Mucosa of descending colon (tissue), 3 donors: Measurements from ENCODE around the gene KIF5C. TPM values are rescaled to one million over a fixed set of nuclear protein-coding genes. Genes with fewer than 3 reads are reported as not detected.

Experiments used
- ATAC-seq: fragments of 200-7000 bp; cut with Tn5 transposase; one replicate; pipeline ENCODE4 v1.9.1; 2020; ENCODE audit warnings: mild to moderate bottlenecking, moderate library complexity
- DNase-seq, 3 donors: peaks; one replicate each; pipeline ENCODE4 v3.0.0-alpha.2; 2020
- H3K36me3 ChIP-seq: fragments of 200-600 bp; one replicate; pipeline ENCODE4 v1.8.0; 2021; ENCODE audit warnings: low read depth, mild to moderate bottlenecking
- H3K4me1 ChIP-seq: fragments of 200-600 bp; one replicate; pipeline ENCODE4 v1.8.0; 2021; ENCODE audit warnings: low read depth, mild to moderate bottlenecking
- H3K4me3 ChIP-seq: fragments of 200-600 bp; one replicate; pipeline ENCODE4 v1.8.0; 2021; ENCODE audit warnings: mild to moderate bottlenecking
- H3K9me3 ChIP-seq: fragments of 200-600 bp; one replicate; pipeline ENCODE4 v1.8.0; 2021; ENCODE audit warnings: mild to moderate bottlenecking
- intact Hi-C, 2 donors: fragments of 100-400 bp; cut with DNase I in 1 of 2; cut with micrococcal nuclease in 1 of 2; formaldehyde crosslinking; loops; one replicate each; pipeline versions ENCODE4 v1.11.0 to v1.11.1; 2022; cut with DNase I, micrococcal nuclease
- total RNA-seq, 3 donors: library from RNA; stranded (reverse); fragmentation: NEBNext Ultra II Directional in 2 of 3; extraction: Animal tissue kit (Norgen Biotek cat#: 25700) in 2 of 3; gene quantifications; one replicate each; pipeline versions ENCODE4 v1.2.1 to v1.2.4, GENCODE V29; 2021 to 2023
- TF ChIP-seq, protein P1 (sequence below): fragments of 200-600 bp; IDR thresholded peaks from one replicate; pipeline ENCODE4 v1.8.0; 2022; ENCODE audit warnings: antibody characterized with exemption, mild to moderate bottlenecking
- donor health status: DM: no; HTN: no; CAD: no; lungs with moderate emphysema.
- donor health status: DM: no; HTN: no; CAD: no.
- donor health status: DM: no; HTN: yes; CAD: no.

Gene KIF5C
- total RNA-seq, 3 donors from 2014 or later: 1.5 to 11.0 (median 2.5) TPM

DNA sequence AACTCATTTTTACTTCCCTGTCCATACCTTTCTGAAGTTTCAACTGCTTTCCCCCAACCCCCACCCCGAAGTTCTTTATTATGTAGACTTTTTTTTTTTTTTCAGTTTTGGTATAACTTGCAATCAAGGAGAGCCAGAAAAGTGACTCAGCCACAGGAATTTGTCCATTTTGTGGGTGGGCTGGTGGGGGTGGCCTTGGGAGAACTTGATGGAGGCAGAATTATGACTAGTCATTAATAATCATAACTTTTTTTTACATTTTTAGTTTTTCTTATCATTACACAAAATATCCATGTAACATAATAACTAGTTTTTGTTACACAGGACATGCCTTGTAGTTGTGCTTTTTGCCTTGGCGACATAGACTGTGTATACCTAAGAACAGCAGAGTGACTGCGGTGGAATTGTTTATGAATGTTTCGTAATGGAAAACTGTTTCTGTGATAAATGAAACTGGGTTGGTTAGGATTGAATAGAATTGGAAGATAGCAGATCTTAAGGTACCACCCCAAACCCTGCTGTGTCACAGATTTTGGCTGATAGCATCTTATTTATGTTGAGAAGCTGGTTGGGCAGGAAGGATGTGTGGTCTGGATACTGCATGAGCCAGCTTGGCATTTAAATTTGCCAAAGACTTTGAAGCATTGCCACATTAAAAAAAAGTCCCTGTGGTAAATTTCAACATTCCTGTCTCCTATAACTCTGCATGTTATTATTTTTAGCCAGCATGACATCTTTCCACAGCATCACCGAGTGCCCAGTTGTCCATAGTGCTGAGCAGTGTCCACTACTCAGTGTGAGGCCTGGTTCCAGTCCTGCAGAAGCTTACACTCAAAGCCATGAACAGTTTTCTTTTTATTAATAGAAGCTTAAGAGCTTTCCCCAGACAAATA, 194.2 kb downstream of the KIF5C start:
- ATAC-seq: no peak
- Histone ChIP-seq H3K4me1 (peaks cover 9% of the 10 kb centered on the region), H3K36me3 (no peaks in the 10 kb centered on the region), H3K4me3 (no peak overlapping the region), H3K9me3 (no peaks in the 10 kb centered on the region)
- TF ChIP-seq, protein P1, sequence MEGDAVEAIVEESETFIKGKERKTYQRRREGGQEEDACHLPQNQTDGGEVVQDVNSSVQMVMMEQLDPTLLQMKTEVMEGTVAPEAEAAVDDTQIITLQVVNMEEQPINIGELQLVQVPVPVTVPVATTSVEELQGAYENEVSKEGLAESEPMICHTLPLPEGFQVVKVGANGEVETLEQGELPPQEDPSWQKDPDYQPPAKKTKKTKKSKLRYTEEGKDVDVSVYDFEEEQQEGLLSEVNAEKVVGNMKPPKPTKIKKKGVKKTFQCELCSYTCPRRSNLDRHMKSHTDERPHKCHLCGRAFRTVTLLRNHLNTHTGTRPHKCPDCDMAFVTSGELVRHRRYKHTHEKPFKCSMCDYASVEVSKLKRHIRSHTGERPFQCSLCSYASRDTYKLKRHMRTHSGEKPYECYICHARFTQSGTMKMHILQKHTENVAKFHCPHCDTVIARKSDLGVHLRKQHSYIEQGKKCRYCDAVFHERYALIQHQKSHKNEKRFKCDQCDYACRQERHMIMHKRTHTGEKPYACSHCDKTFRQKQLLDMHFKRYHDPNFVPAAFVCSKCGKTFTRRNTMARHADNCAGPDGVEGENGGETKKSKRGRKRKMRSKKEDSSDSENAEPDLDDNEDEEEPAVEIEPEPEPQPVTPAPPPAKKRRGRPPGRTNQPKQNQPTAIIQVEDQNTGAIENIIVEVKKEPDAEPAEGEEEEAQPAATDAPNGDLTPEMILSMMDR: no peak
- intact Hi-C loops: no loop called here
- DNase-seq: no peak

DNA sequence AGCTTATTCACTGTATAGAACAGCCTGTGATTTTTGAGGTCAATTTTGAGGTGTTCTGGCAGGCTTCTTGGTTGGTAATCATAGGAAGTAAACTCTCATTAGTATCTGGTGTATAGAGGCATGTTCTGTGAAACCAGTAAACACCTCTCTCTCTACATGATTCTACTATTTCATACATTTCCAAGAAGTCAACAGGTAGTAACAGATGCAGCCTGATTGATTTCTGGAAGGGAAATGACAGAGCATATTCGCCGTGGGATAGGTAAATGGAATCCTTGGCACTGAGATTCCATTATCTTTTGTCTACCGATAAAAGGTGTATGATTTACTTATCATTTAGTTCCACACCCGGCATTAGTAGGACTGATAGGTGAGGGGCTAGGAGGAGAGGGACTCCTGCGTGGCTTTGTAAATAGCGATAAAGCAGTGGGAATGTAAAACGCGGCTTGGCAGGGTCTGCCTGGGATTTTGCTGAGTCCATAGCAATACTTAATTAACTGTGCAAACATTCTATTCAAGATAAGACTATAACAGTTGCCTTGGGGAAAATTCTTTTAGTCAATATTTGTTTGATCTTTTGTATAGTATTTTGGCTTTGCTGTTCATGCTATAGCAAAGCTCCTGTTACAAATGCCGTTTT, 195.8 kb downstream of the KIF5C start:
- H3K36me3 ChIP-seq: no peaks in the 10 kb centered on the region
- H3K9me3 ChIP-seq: no peaks in the 10 kb centered on the region
- TF ChIP-seq, protein P1: no peak
- no peak overlapping the region for H3K4me3 ChIP-seq
- DNase-seq (no peak), ATAC-seq (no peak)
- intact Hi-C loops: no loop called here
- H3K4me1 ChIP-seq: no peaks in the 10 kb centered on the region

DNA sequence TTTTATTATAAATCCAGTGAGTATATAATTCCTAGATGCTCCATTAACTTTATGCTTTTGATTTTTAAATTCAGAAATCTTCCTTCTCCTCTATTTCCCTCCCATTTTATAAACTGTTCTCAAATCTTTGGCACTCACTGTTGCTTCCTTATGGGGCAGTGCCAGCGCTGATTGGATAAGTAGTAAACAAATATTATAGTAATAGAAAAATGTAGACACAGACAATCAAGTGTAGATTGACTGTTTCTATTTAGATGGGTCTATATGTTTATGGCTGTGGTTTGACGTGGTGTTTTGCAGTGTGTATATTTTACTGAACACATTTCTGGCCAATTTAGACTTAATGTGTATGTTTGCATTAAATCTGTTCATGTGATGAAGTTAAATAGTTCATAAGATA, 200.1 kb downstream of the KIF5C start:
- Histone ChIP-seq H3K4me3 (no peak overlapping the region), H3K36me3 (no peaks in the 10 kb centered on the region), H3K4me1 (no peaks in the 10 kb centered on the region), H3K9me3 (no peaks in the 10 kb centered on the region)
- intact Hi-C loops: no loop called here
- TF ChIP-seq, protein P1: no peak
- ATAC-seq (peak; percentile 70), DNase-seq (peak in 1 of 3 donors; percentile 41)

DNA sequence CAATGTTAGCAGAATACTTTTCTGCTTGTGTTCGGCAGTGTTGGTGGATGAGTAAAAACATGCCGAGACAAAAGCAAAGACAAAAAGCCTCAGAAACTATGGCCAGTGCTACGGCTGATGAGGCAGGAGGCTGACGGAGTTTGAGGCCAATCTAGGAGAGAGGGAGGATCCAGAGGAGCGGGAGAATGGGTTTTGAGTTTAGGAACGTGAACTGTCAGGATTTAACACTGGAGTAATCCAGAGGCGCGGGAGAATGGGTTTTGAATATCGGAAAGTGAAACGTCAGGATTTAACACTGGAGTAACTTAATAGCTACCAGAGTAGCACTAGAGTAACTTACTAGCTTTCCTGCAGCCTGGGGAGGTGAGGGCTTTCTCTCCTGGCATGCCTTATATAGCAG, 200.8 kb downstream of the KIF5C start:
- Histone ChIP-seq H3K4me3 (no peak overlapping the region), H3K36me3 (no peaks in the 10 kb centered on the region), H3K4me1 (no peaks in the 10 kb centered on the region), H3K9me3 (no peaks in the 10 kb centered on the region)
- intact Hi-C loops: no loop called here
- TF ChIP-seq, protein P1: no peak
- DNase-seq: no peak
- no peak for ATAC-seq

Other genes with a start within 250 kb of the KIF5C start
- 10 to 100 TPM; 23.4 to 36.3 (median 29.2) TPM for gene EPC2, start 230.5 kb upstream of the KIF5C start, total RNA-seq
- gene LYPD6B, start 163.5 kb downstream of the KIF5C start, total RNA-seq: 1 to 10 TPM in 2 of 3 donors, under 1 TPM in 1; 0.28 to 1.7 (median 1.1) TPM